Stomach (tissue), 9 donors: Measurements from ENCODE around the gene ANK2. TPM values are rescaled to one million over a fixed set of nuclear protein-coding genes. Genes with fewer than 3 reads are reported as not detected.
A peak's percentile ranks its signal among the peaks of the same experiment; 100 is the strongest.

Experiments used
- DNase-seq, 2 donors: peaks; one replicate each; pipeline versions ENCODE4 v3.0.0 to v3.0.0-alpha.2; 2013 to 2019
- H3K27ac ChIP-seq, 5 donors: fragments of 200-600 bp in 4 of 5; sonication (generic) in 4 of 5; one replicate each; pipeline ENCODE4 v1.5.1; 2013 to 2019; ENCODE audit warnings: mild to moderate bottlenecking in 1 of 5, moderate library complexity in 1 of 5
- H3K27me3 ChIP-seq, 3 donors: fragments of 200-600 bp; sonication (generic); one replicate each; pipeline ENCODE4 v1.5.1; 2017 to 2019; ENCODE audit warnings: mixed run types in 1 of 3
- H3K36me3 ChIP-seq, 4 donors: fragments of 200-600 bp; sonication (generic); 1 replicate in 3 of 4; 2 replicates in 1 of 4; pipeline ENCODE4 v1.5.1; 2016 to 2019
- H3K4me1 ChIP-seq, 4 donors: fragments of 200-600 bp; sonication (generic); one replicate each; pipeline ENCODE4 v1.5.1; 2016 to 2019
- H3K4me3 ChIP-seq, 4 donors: fragments of 200-600 bp; sonication (generic) in 3 of 4; one replicate each; pipeline ENCODE4 v1.5.1; 2016 to 2019; ENCODE audit warnings: mild to moderate bottlenecking in 1 of 4
- H3K9me3 ChIP-seq, 4 donors: fragments of 200-600 bp; sonication (generic); one replicate each; pipeline ENCODE4 v1.5.1; 2016 to 2019
- EP300 ChIP-seq: sonication (generic); formaldehyde crosslinking; IDR thresholded peaks from one replicate; pipeline ENCODE4 v1.6.1; 2017; ENCODE audit warnings: antibody characterized with exemption
- POLR2A ChIP-seq, 4 donors: fragments of 450-650 bp; IDR thresholded peaks; one replicate each; pipeline ENCODE4 v1.6.1; 2016; ENCODE audit warnings: antibody characterized with exemption in 4 of 4, control low read depth in 2 of 4, mild to moderate bottlenecking in 1 of 4, moderate library complexity in 1 of 4
- POLR2AphosphoS5 ChIP-seq, 3 donors: sonication (generic); formaldehyde crosslinking; IDR thresholded peaks; one replicate each; pipeline ENCODE4 v1.6.1; 2016; ENCODE audit warnings: antibody characterized with exemption in 3 of 3
- WGBS, 5 donors: extraction: QIAGEN DNeasy Blood & Tissue Kit in 3 of 5; methylation state at CpG; one replicate each; pipeline versions ENCODE4 v1.1.5 to v1.1.7; 2013 to 2018; 5-methylcytosine and 5-hydroxymethylcytosine counted together
- intact Hi-C: fragments of 100-400 bp; cut with DNase I; formaldehyde crosslinking; loops from one replicate; pipeline ENCODE4 v1.15.1; 2023; ENCODE audit warnings: low total_unique reads
- polyA plus RNA-seq, 3 donors: library from polyadenylated mRNA; stranded (reverse); fragments of 200-250 nt; gene quantifications; one replicate each; pipeline ENCODE4 v1.2.3, GENCODE V29; 2013
- total RNA-seq, 5 donors: library from RNA; depleted of rRNA; stranded (reverse); fragments of >200 nt; gene quantifications; one replicate each; pipeline versions ENCODE4 v1.1.0 to v1.2.3, GENCODE V29; 2014 to 2016
- TF ChIP-seq, protein P1 (sequence below), 7 experiments: fragments of 450-650 bp in 4 of 7; fragments of 200-600 bp in 3 of 7; sonication (generic) in 3 of 7; IDR thresholded peaks; one replicate each; pipeline ENCODE4 v1.5.1; 2016 to 2019; ENCODE audit warnings: antibody characterized with exemption in 7 of 7, control low read depth in 2 of 7, mild to moderate bottlenecking in 1 of 7
- donor health status: healthy with polysubstance abuse.
- donor health status: Bipolar disorder and iron deficiency.
- donor health status: healthy.

ANK2 gene
- total and polyA plus RNA-seq, 8 donors: 1.9 to 123 (median 13.8) TPM

DNA sequence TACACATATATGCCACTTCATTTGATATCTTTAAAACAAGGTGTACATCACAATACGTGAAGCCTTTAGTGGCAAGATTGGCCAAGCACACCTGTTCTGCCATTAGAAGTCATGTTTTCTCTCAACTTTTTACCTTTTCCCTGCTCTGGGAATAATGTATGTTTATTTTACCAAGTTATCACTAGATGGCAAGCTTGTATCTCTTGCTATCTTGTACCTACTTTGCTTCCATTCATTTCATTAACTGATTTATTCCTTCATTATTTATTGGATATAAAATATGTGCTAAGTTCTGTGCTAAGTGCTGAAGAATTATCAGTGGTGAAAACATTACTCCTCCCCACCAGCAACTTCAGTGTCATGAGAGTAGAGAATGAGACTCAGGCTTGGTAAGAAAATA is 245.5 kb downstream of the ANK2 start:
- WGBS, 5 donors: 70 to 86% (median 76%) methylated on average over 1 of the region's 1 CpG
- H3K4me1 ChIP-seq: peaks cover 0 to 30% (median 2%) of the 10 kb centered on the region in 4 donors
- no peaks in the 10 kb centered on the region for H3K36me3 ChIP-seq
- TF ChIP-seq POLR2AphosphoS5 (IDR thresholded peaks at IDR 0.05) (no peak), POLR2A (IDR thresholded peaks at IDR 0.05) (no peak), EP300 (no peak)
- TF ChIP-seq, protein P1, sequence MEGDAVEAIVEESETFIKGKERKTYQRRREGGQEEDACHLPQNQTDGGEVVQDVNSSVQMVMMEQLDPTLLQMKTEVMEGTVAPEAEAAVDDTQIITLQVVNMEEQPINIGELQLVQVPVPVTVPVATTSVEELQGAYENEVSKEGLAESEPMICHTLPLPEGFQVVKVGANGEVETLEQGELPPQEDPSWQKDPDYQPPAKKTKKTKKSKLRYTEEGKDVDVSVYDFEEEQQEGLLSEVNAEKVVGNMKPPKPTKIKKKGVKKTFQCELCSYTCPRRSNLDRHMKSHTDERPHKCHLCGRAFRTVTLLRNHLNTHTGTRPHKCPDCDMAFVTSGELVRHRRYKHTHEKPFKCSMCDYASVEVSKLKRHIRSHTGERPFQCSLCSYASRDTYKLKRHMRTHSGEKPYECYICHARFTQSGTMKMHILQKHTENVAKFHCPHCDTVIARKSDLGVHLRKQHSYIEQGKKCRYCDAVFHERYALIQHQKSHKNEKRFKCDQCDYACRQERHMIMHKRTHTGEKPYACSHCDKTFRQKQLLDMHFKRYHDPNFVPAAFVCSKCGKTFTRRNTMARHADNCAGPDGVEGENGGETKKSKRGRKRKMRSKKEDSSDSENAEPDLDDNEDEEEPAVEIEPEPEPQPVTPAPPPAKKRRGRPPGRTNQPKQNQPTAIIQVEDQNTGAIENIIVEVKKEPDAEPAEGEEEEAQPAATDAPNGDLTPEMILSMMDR (IDR thresholded peaks at IDR 0.05): no peak
- H3K27ac ChIP-seq: peak overlapping the region in 2 of 5 donors; percentile 83 to 84
- H3K9me3 ChIP-seq: no peaks in the 10 kb centered on the region
- no peak overlapping the region for H3K4me3 ChIP-seq
- no peaks in the 10 kb centered on the region for H3K27me3 ChIP-seq
- DNase-seq: no peak
- intact Hi-C loops: no loop called here

- Histone ChIP-seq H3K27me3 (no peaks in the 10 kb centered on the region), H3K4me1 (peaks cover 0 to 3% (median 0%) of the 10 kb centered on the region in 4 donors), H3K36me3 (no peaks in the 10 kb centered on the region), H3K9me3 (no peaks in the 10 kb centered on the region), H3K4me3 (no peak overlapping the region), H3K27ac (peak overlapping the region in 1 of 5 donors; percentile 9)
- intact Hi-C loops: no loop called here
- TF ChIP-seq POLR2A (IDR thresholded peaks at IDR 0.05): no peak
- no peak for TF ChIP-seq EP300
- TF ChIP-seq POLR2AphosphoS5 (IDR thresholded peaks at IDR 0.05): peak in 2 of 3 donors; percentile 11 to 61
- peak in 1 of 2 donors; percentile 72 for DNase-seq
- 38 to 63% (median 46%) methylated on average over 5 of the region's 5 CpGs for WGBS, 5 donors
Measured at GRCh38 chr4:113300471-113300928, 251.0 kb downstream of the ANK2 start.

DNA sequence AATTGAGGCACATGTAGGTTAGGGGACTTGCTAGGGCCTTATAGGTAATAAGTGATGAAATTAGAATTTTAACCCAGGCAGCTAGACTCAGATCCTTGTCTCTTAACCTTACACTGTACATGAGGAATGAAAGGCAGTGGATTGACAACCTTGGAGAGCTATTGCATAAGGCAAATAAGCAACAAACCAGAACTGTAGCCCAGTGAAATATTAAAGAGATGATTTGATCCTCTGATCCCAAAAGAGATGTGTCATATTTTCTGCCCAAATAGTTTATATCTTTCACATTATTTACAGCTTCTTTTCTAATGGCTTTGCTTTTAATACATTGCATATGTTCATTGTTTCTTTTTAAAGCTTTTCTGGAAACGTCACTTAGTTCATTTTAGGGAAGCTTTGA is 252.6 kb downstream of the ANK2 start:
- Histone ChIP-seq H3K27me3 (no peaks in the 10 kb centered on the region), H3K4me3 (no peak overlapping the region), H3K4me1 (no peaks in the 10 kb centered on the region), H3K36me3 (no peaks in the 10 kb centered on the region), H3K27ac (no peak overlapping the region), H3K9me3 (no peaks in the 10 kb centered on the region)
- intact Hi-C loops: no loop called here
- 66 to 79% (median 72%) methylated on average over 1 of the region's 1 CpG for WGBS, 5 donors
- TF ChIP-seq EP300 (no peak), POLR2AphosphoS5 (IDR thresholded peaks at IDR 0.05) (no peak)
- TF ChIP-seq, protein P1 (IDR thresholded peaks at IDR 0.05): no peak
- DNase-seq: peak in 1 of 2 donors; percentile 14

- intact Hi-C loops: no loop called here
- TF ChIP-seq POLR2AphosphoS5 (IDR thresholded peaks at IDR 0.05): no peak
- TF ChIP-seq, protein P1 (IDR thresholded peaks at IDR 0.05): no peak
- no peak for TF ChIP-seq POLR2A (IDR thresholded peaks at IDR 0.05)
- TF ChIP-seq EP300: no peak
- WGBS, 5 donors: 53 to 79% (median 67%) methylated on average over 1 of the region's 1 CpG
- Histone ChIP-seq H3K4me3 (no peak overlapping the region), H3K9me3 (no peaks in the 10 kb centered on the region), H3K36me3 (no peaks in the 10 kb centered on the region), H3K4me1 (no peaks in the 10 kb centered on the region), H3K27me3 (no peaks in the 10 kb centered on the region), H3K27ac (no peak overlapping the region)
- DNase-seq: peak in 1 of 2 donors; percentile 16
Measured at GRCh38 chr4:113303315-113303714, 253.9 kb downstream of the ANK2 start.

- Histone ChIP-seq H3K36me3 (no peaks in the 10 kb centered on the region), H3K4me3 (no peak overlapping the region), H3K4me1 (no peaks in the 10 kb centered on the region), H3K9me3 (no peaks in the 10 kb centered on the region), H3K27ac (no peak overlapping the region), H3K27me3 (no peaks in the 10 kb centered on the region)
- intact Hi-C loops: no loop called here
- no peak for DNase-seq
- WGBS, 5 donors: 91 to 94% (median 92%) methylated on average over 2 of the region's 2 CpGs
- no peak for TF ChIP-seq POLR2AphosphoS5 (IDR thresholded peaks at IDR 0.05)
- TF ChIP-seq POLR2A (IDR thresholded peaks at IDR 0.05): no peak
- no peak for TF ChIP-seq EP300
- TF ChIP-seq, protein P1 (IDR thresholded peaks at IDR 0.05): no peak
Measured at GRCh38 chr4:113311047-113311446, 261.6 kb downstream of the ANK2 start.
